GM21737 (cell line): ENCODE results near the gene MLST8.
"Not testable (repeated sequence)": the region's sequence is repeated elsewhere in the genome, so short reads cannot be mapped to it uniquely, and the experiment has no call there.

ENCODE experiments used
- ATAC-seq: cut with Tn5 transposase; IDR thresholded peaks from one replicate; pipeline ENCODE4 v1.9.1; 2021; ENCODE audit warnings: mild to moderate bottlenecking, moderate library complexity; ENCODE audit not compliant: unreplicated experiment

Gene MLST8

GRCh38 chr16:2230376-2230775, 25.1 kb downstream of the MLST8 start:
- no peak for ATAC-seq

DNA sequence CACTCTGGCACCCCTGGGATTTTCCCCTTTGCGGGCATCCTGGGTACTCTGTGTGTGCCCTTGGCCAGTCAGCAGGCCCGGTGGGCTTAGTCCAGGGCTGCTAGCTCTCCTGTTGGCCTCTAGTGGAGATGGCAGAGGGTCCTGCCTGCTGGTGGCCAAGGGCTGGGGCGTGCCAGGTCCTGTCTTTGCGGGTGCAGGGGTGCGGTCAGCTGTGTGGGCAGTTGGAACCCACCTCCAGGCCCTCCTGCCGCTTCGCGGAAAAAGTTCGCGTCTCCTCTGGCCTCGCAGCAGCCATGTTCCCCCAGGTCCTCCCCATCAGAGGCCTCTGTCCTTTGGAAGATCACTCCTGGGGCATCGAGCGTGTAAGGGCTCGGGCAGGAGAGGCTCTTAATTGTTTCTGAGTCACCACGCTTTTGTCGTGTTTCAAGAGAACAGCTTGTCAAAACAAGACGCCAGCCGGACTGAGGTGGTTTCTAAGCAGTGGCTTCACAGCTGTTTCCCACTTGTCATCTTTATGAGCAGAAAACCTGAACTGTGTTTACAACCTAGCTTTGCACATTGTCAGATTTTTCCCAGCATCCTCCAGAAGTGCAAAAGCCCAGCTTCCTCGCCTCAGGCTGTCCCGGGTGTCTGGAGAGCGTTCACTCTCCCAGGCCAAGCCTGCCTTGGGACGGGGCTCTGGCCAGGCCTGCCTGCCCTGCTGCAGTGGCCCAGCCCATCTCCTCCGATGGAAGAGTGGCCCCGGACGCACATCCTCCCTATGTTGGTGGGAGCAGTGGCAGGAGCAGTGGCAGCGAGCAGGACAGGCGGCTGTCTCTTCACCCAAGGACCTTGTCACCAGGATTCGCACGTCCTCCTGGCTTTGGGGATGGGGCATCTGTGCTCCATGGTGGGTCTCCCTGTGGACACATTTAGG, 26.0 kb downstream of the MLST8 start:
- no peak for ATAC-seq

DNA sequence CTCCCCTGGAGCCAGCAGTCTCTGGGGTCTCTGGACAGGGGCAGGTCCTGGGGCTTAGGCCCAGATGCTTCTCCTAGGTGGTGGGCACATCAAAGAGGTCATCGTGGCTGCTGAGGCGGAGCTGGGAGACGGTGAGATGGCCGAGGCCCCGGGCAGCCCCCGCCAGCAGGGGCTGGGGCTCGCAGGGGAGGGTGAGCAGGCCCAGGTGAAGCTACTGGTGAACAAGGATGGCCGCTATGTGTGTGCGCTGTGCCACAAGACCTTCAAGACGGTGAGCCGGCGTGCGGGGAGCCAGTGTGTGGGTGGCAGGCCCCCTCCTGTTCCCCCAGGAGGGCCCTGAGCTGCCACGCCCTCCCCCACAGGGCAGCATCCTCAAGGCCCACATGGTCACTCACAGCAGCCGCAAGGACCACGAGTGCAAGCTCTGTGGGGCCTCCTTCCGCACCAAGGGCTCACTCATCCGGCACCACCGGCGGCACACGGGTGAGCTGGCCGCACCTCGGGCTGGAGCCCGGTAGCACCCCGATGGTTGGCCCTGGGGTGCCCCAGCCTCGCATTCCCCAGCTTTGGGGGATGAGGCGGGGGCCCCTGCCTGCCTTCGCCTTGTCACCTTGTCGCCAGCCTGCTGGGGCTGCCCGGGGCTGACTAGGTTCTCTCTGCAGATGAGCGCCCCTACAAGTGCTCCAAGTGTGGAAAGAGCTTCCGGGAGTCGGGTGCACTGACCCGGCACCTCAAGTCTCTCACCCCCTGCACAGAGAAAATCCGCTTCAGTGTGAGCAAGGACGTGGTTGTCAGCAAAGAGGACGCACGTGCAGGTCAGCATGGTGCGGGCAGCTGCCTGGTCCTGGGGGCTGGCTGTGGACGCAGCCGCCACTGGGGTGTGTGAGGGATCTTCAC, 27.1 kb downstream of the MLST8 start:
- ATAC-seq, result no peak

GRCh38 chr16:2233046-2233775, 28.0 kb downstream of the MLST8 start:
- ATAC-seq, result no peak

- ATAC-seq, result no peak
Measured at GRCh38 chr16:2233872-2234812, 28.9 kb downstream of the MLST8 start.

- ATAC-seq, result no peak
Measured at GRCh38 chr16:2234813-2235170, 29.5 kb downstream of the MLST8 start.

GRCh38 chr16:2235234-2235651, 30.0 kb downstream of the MLST8 start:
- ATAC-seq, result no peak

- ATAC-seq, result no peak
Measured at GRCh38 chr16:2235695-2236336, 30.6 kb downstream of the MLST8 start.

DNA sequence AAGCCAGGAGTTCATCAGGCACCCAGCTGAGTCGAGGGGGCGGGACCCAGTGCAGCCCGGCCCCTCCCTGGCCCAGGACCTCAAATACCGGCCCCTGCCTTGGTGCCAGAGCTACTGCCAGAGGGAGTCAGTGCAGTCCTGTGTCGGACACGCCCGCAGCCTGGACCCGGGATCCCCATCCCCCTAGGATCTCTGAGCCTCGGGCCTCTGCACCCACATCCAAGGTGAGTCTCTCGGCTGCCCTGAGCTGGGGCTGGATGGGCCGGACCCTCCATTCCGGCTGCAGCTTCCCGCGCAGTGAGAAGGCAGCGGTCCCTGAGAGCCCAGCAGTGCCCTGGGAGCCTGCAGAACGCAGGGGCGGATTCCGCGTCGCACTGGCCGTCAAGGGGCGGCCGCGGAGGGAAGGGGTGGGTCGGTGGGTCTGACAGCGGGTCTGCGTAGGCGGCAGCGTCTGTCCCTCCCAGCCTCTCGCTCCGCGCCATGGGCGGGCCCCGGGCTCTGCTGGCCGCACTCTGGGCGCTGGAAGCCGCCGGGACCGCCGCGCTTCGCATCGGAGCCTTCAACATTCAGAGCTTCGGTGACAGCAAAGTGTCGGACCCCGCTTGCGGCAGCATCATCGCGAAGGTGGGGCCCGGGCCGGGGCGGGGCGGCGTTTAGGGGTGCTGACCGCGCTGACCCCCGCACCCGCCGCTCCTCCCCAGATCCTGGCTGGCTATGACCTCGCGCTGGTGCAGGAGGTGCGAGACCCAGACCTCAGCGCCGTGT, 31.3 kb downstream of the MLST8 start, which contains the start of gene DNASE1L2:
TSS of gene DNASE1L2 (plus strand) at position 108 of the 765 bp plus-strand sequence. CDS start at position 481, 373 bp downstream.
- ATAC-seq, result no peak

DNA sequence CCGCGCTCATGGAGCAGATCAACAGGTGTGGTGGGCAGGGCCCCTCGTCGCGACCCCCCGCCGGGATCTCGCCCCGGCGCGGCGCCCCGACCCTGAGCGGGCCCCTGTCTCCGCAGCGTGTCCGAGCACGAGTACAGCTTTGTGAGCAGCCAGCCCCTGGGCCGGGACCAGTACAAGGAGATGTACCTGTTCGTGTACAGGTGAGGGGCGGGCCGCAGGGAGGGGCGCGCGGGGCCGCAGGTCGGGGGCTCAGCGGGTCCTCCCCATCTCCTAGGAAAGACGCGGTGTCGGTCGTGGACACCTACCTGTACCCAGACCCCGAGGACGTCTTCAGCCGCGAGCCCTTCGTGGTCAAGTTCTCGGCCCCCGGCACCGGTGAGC, 31.8 kb downstream of the MLST8 start:
- ATAC-seq, result no peak

DNA sequence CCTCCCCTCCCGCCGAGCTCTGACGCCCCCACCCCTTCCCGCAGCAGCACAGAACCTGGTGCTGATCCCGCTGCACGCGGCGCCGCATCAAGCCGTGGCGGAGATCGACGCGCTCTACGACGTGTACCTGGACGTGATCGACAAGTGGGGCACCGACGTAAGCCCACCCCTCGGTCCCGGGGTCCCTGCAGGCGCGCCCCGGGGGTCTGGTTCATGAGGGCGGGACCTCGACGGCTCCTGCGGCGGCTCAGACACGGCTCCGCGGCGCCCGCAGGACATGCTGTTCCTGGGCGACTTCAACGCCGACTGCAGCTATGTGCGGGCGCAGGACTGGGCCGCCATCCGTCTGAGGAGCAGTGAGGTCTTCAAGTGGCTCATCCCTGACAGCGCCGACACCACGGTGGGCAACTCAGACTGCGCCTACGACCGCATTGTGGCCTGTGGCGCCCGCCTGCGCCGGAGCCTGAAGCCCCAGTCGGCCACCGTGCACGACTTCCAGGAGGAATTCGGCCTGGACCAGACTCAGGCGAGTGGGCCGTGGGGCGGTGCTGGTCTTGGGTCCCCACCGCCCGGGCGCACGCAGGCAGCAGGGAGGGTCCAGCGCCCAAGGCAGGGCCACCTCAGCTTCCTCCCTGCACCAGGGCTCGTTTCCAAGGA, 32.4 kb downstream of the MLST8 start:
- no peak for ATAC-seq

DNA sequence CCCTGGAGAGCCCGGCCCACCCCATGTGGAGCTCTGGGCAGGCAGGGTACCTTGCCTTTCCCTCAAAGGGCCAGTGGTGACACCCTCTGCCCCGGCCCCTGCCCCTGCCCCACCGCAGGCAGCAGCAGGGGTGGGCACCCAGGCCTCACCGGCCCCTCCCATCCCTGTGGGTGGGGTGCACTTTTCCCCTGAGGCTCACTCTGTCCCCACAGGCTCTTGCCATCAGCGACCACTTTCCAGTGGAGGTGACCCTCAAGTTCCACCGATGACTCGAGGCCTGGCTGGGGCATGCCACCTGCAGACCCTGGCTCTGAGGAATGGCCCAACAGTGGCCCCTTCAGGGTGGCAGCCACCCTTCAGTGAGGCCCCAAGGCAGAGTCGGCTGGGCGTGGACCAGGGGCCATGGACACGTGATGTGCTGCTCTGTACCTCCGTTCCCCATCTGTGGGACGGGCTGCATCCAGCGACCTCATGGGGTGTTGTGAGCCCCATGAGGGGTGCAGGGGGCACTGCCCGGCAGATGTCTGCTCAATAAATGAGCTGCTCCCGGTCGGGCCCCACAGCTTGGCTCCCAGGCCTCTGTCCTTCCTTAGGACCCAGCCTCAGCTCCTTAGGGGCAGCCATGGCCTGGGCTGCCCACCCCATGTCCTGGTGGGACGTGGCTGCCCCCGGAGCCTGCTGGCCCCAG, 33.0 kb downstream of the MLST8 start:
- no peak for ATAC-seq

- ATAC-seq, result no peak
Measured at GRCh38 chr16:2238838-2239675, 33.8 kb downstream of the MLST8 start.

GRCh38 chr16:2240331-2240730, 35.1 kb downstream of the MLST8 start:
- not testable (repeated sequence) for ATAC-seq

DNA sequence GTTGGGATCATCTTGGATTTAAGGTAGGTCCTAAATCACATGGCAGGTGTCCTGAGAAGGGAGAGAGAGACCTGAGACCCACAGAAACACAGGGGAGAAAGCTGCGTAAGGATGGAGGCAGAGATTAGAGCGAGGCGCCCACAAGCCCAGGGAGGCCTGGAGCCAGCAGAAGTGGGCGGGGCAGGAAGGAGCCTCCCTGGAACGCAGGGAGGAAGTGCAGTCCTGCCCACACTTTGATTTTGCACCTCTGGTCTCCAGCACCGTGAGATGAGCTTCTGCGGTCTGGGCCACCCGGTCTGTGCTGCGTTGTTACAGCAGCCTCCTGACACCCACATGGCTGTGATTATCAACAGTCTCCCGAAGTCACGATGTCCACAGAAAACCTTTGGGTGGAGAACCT, 37.3 kb downstream of the MLST8 start:
- no peak for ATAC-seq

DNA sequence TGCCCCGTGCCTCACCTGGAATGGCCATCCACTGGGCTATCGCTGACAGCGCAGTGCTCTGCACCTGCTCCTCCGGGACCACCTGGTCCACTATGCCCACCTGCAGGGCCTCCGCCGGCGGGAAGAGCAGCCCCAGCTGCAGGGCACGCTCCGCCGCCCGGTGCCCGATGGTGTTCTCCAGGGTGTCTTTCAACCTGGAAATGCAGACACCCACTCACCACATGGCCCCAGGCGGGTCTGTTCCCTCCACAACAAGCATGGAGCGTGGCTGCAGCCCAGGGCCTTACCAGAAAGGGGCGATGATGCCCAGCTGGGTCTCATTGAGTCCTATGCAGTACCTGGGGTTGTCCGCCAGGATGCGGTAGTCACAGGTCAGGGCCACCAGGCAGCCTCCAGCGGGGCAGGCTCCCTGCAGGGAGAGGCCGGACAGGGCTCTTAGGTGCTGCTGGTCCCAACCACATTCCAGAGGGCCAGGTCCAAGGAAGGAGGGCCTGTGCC, 37.8 kb downstream of the MLST8 start:
- ATAC-seq, result no peak

- ATAC-seq, result no peak
Measured at GRCh38 chr16:2243781-2244180, 38.5 kb downstream of the MLST8 start.
